Upper lobe of left lung (tissue), 4 donors: ENCODE results near the gene GAL3ST2.

ENCODE experiments used
- CTCF ChIP-seq, 6 experiments: fragments of 450-650 bp in 4 of 6; fragments of 200-600 bp in 2 of 6; sonication (generic) in 2 of 6; IDR thresholded peaks; one replicate each; pipeline ENCODE4 v1.5.1; 2016 to 2019; ENCODE audit warnings: antibody characterized with exemption in 6 of 6
- EP300 ChIP-seq, 4 donors: sonication (generic); formaldehyde crosslinking; IDR thresholded peaks; one replicate each; pipeline ENCODE4 v1.5.1; 2017; ENCODE audit warnings: antibody characterized with exemption in 4 of 4, control low read depth in 2 of 4

DNA sequence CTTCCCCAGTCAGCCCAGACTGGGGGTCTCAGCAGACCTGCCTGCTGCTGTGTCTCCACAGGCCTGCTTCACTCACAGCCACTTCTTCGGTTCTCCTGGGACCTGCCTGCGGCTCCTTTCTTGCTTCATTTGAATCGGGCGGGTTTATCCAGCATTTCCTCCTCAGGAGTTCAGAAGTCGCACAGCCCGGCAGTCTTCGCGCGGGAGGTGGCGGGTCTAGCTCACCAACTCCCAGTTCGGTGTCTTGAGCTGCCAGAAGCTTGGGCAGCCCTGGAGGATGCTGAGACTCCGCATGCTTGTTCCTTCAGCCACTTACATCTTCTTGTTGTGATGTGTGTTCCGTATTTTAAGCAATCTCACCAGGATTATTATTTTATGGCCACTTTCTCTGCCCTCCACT lies 31.3 kb upstream of the GAL3ST2 start:
- TF ChIP-seq EP300 (IDR thresholded peaks at IDR 0.05) (no peak), CTCF (IDR thresholded peaks at IDR 0.05) (no peak)
